Epithelial cell of esophagus (primary cell): ENCODE results near the gene LIPC.

Source experiments
- DNase-seq: peaks from one replicate; pipeline ENCODE4 v3.0.0; 2010; ENCODE audit warnings: low read depth
- H3K4me3 ChIP-seq: 2 replicates; pipeline ENCODE4 v1.5.1; 2011; ENCODE audit warnings: mild to moderate bottlenecking, low read length, control low read depth
- TF ChIP-seq, protein P1 (sequence below): IDR thresholded peaks from 2 replicates; pipeline ENCODE4 v1.5.1; 2011; ENCODE audit warnings: low read depth, mild to moderate bottlenecking, low read length, control low read depth, inconsistent platforms; ENCODE audit not compliant: insufficient read depth; ENCODE audit errors: missing control alignments

Gene LIPC

DNA sequence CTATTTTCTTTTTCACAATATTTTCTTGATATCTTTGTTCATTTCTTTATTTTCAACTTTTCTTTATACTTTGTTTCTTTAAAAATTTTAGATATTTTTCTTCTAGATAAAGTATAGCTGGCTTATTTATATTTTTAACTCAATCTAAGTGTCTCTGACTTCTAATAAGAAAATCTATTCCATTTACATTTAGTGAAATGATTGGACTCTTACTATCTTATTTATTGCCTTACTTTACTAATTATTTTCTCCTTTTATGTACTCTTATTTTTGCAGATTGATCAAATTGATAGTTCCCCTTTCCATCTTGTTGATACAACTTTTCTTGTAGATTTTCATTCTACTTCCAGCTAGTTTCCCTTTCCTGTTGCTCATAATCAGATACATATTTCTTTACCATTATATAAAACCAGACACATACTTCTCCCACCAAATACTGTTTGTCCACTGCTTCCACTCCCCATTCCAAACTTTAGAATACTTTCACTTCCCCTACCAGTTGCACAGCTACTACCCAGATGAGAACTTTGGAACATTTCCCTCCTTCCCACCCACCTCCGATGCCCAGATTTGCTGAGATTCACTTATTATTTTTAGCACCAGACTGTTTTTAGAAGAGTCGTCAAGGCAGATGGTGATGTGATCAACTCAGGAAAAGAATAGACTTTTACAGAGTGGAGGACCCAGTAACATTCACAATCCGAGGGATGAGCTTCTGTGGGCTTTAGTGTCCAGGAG is 151.5 kb downstream of the LIPC start:
- no peak for DNase-seq
- TF ChIP-seq, protein P1, sequence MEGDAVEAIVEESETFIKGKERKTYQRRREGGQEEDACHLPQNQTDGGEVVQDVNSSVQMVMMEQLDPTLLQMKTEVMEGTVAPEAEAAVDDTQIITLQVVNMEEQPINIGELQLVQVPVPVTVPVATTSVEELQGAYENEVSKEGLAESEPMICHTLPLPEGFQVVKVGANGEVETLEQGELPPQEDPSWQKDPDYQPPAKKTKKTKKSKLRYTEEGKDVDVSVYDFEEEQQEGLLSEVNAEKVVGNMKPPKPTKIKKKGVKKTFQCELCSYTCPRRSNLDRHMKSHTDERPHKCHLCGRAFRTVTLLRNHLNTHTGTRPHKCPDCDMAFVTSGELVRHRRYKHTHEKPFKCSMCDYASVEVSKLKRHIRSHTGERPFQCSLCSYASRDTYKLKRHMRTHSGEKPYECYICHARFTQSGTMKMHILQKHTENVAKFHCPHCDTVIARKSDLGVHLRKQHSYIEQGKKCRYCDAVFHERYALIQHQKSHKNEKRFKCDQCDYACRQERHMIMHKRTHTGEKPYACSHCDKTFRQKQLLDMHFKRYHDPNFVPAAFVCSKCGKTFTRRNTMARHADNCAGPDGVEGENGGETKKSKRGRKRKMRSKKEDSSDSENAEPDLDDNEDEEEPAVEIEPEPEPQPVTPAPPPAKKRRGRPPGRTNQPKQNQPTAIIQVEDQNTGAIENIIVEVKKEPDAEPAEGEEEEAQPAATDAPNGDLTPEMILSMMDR: no peak
- H3K4me3 ChIP-seq: no peak overlapping the region

DNA sequence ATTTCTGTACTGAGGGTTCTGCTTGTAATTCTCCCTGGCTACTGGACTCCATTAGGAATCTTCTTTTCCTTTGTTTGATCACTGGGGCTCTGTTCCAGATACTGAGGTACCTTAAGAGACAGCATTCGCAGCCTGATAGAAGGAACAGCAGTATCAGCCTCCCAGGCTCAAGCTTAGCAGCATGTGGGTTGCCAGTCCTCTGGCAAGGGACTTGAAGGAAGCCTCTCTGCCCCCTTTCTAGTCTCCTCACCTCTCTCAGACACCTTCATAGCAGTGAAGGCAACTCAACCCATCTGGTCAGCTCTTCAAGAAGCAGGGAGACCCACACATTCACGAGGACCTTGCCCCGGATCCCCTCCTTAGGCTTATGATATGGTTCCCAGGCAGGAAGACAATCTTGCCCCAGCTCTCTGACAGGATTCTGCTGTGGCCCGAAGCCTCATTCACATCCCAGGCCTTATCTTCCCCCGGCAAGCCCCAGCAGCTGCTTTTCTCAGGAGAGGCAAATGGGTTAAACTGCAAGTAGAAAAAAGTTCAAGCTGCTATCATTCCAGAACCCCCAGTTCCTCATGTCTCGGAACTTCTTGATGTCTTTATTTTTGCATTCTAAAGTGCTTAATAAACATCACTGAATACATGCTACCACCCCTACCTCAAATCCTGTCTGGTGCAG is 153.1 kb downstream of the LIPC start:
- no peak overlapping the region for H3K4me3 ChIP-seq
- no peak for DNase-seq
- TF ChIP-seq, protein P1: no peak

DNA sequence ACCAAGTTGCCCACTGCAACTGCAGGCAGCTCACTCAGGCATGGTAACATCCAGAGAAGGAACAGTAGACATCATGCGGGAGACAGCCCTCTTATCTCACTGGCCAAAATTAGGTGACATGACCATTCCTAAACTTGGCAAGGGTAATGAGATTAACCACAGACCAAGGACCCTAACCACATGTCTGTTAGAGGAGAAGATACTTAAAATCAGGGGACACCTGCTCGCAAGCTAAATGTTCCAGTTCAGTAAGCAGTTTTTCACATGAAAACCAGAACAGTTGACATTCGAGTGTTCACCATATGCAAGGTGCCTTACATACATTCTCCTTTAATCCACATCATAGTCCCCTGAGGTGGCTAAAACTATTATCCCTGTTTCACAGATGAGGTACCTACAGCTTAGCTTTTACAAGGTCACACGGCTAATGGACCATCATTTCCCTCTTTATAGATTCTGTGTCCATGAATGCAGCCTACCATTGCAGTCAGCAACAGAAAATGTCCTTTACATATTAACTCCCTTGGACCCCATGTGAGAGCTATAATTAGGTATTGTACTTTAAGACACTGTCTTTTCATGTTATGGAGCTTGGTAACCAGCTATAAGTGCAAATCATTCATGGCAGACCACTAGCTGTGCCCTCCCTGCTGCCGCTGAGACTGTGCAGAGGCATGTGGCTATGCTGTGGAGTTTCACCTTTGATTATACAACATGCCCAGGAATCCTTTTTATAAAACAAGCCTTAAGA is 154.1 kb downstream of the LIPC start:
- no peak overlapping the region for H3K4me3 ChIP-seq
- TF ChIP-seq, protein P1: no peak
- no peak for DNase-seq

DNA sequence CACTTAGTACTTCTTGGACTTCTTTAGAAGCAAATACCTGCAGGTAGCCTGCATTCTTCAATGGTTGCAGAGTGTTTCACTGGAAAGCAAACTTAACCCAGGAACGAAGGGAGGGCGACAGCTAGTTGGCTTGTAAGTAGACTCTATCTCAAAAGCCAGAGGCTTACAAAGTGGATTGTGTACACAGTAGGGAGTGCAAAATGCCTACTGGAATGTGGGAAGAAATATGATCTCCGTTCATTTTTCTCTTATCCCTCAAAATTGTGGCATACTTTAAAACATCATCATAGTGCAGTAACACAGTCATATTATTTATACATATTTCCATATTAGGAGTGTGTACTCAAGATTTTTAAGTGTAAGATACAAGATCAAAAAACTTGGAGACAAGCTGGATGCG is 155.7 kb downstream of the LIPC start:
- no peak for DNase-seq
- TF ChIP-seq, protein P1: no peak
- no peak overlapping the region for H3K4me3 ChIP-seq

DNA sequence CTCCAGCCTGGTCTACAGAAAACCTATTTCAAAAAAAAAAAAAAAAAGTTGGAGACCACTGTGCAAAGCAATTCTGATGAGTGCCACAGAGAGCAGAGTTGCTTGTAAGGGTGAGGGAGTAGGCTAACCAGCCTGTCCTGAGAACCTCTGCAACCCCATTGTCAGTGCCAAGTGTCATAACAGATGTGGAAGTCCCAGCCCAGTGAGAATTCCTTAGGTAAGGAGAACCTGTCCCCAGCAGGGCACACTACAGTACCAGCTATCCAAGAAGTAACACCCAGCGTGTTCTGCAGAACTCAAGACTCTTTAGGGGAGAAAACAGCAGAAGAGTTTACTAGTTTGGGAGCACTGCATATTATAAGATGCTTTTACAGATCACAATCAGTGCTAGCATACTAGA is 156.3 kb downstream of the LIPC start:
- DNase-seq: no peak
- TF ChIP-seq, protein P1: no peak
- no peak overlapping the region for H3K4me3 ChIP-seq

DNA sequence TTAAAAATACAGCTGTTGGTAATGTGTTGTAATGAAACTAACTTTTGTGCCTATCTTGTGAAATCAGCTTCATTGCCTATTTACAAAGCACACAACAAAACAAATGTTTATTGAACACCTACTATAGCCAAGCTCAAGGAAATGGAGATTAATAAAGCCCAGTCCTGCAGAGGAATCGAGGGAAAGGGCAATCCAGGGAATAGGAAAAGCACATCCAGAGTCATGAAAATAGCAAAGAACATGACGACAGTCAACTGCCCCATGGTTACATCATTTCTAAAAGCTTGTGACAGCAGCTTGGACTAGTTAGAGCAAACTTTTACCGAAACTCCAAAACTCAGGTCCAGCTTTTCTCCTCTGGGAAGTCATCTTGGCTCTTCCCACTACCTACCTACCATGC is 157.3 kb downstream of the LIPC start:
- DNase-seq: no peak
- no peak overlapping the region for H3K4me3 ChIP-seq
- TF ChIP-seq, protein P1: no peak
